Upper lobe of left lung (tissue), 6 donors: Measurements from ENCODE around the gene RPLP2. TPM values are rescaled to one million over a fixed set of nuclear protein-coding genes. Genes with fewer than 3 reads are reported as not detected.

Source experiments
- ATAC-seq, 2 donors: fragments of 200-7000 bp; cut with Tn5 transposase; one replicate each; pipeline ENCODE4 v1.9.1; 2022; ENCODE audit warnings: mild to moderate bottlenecking in 2 of 2, moderate library complexity in 2 of 2; ENCODE audit not compliant: low FRiP score in 2 of 2
- DNase-seq, 2 donors: peaks; one replicate each; pipeline ENCODE4 v3.0.0-alpha.2; 2019 to 2020
- H3K27ac ChIP-seq, 4 donors: fragments of 200-600 bp; sonication (generic); one replicate each; pipeline ENCODE4 v1.5.1; 2016 to 2019
- H3K27me3 ChIP-seq, 4 donors: fragments of 200-600 bp; sonication (generic); one replicate each; pipeline ENCODE4 v1.5.1; 2017 to 2019
- H3K36me3 ChIP-seq, 4 donors: fragments of 200-600 bp; sonication (generic); one replicate each; pipeline ENCODE4 v1.5.1; 2016 to 2019
- H3K4me1 ChIP-seq, 4 donors: fragments of 200-600 bp; sonication (generic); one replicate each; pipeline ENCODE4 v1.5.1; 2018 to 2019
- H3K4me3 ChIP-seq, 4 donors: fragments of 200-600 bp; sonication (generic); one replicate each; pipeline ENCODE4 v1.5.1; 2017 to 2019; ENCODE audit warnings: mild to moderate bottlenecking in 2 of 4, moderate library complexity in 1 of 4
- H3K9me3 ChIP-seq, 4 donors: fragments of 200-600 bp; sonication (generic); one replicate each; pipeline ENCODE4 v1.5.1; 2018 to 2019
- CTCF ChIP-seq, 6 experiments: fragments of 450-650 bp in 4 of 6; fragments of 200-600 bp in 2 of 6; sonication (generic) in 2 of 6; IDR thresholded peaks; one replicate each; pipeline ENCODE4 v1.5.1; 2016 to 2019; ENCODE audit warnings: antibody characterized with exemption in 6 of 6
- EP300 ChIP-seq, 4 donors: sonication (generic); formaldehyde crosslinking; IDR thresholded peaks; one replicate each; pipeline ENCODE4 v1.5.1; 2017; ENCODE audit warnings: antibody characterized with exemption in 4 of 4, control low read depth in 2 of 4
- POLR2A ChIP-seq, 4 donors: fragments of 450-650 bp; IDR thresholded peaks; one replicate each; pipeline ENCODE4 v1.5.1; 2016 to 2017; ENCODE audit warnings: antibody characterized with exemption in 4 of 4, mild to moderate bottlenecking in 2 of 4
- POLR2AphosphoS5 ChIP-seq, 2 donors: sonication (generic); formaldehyde crosslinking; IDR thresholded peaks; one replicate each; pipeline ENCODE4 v1.5.1; 2017; ENCODE audit warnings: antibody characterized with exemption in 2 of 2
- WGBS, 2 donors: methylation state at CpG; one replicate each; pipeline ENCODE4 v1.1.5; 2017 to 2018; 5-methylcytosine and 5-hydroxymethylcytosine counted together
- total RNA-seq, 6 donors: library from RNA; depleted of rRNA in 4 of 6; stranded (reverse); fragments of >200 nt in 4 of 6; gene quantifications; one replicate each; pipeline versions ENCODE4 v1.1.0 to v1.2.1, GENCODE V29; 2016 to 2021
- donor health status: DM: no; HTN: no; CAD: no; lungs with moderate emphysema.
- donor health status: DM: no; HTN: yes; CAD: no; lungs with severe emphysema.

RPLP2 gene
- total RNA-seq, 6 donors from 2014 or later: 451 to 1,926 (median 773) TPM

- TF ChIP-seq POLR2AphosphoS5 (IDR thresholded peaks at IDR 0.05) (no peak), POLR2A (IDR thresholded peaks at IDR 0.05) (no peak), CTCF (IDR thresholded peaks at IDR 0.05) (no peak), EP300 (IDR thresholded peaks at IDR 0.05) (no peak)
- Histone ChIP-seq H3K27ac (peak overlapping the region in 2 of 4 donors; percentile 88 to 91), H3K4me3 (peak overlapping the region in 2 of 4 donors; percentile 80 to 84), H3K27me3 (peaks cover 0 to 11% (median 5%) of the 10 kb centered on the region in 4 donors), H3K4me1 (peaks cover 26 to 54% (median 30%) of the 10 kb centered on the region in 4 donors), H3K9me3 (no peaks in the 10 kb centered on the region), H3K36me3 (peaks cover 3 to 32% (median 20%) of the 10 kb centered on the region in 4 donors)
- no peak for ATAC-seq
- peak in 1 of 2 donors; percentile 81 for DNase-seq
- 83 to 92% methylated on average over 7 to 30 of the region's 31 CpGs for WGBS, 2 donors
These were observed 15.6 kb upstream of the RPLP2 start for GRCh38 chr11:794013-794765.

GRCh38 chr11:794766-795633, 14.8 kb upstream of the RPLP2 start:
- DNase-seq: peak; percentile 71 to 86
- TF ChIP-seq POLR2A (IDR thresholded peaks at IDR 0.05): no peak
- ATAC-seq: no peak
- peaks cover 26 to 48% (median 29%) of the 10 kb centered on the region in 4 donors for H3K4me1 ChIP-seq
- peak overlapping the region; percentile 80 to 91 (median 88) for H3K27ac ChIP-seq
- WGBS, 2 donors: 51 to 64% methylated on average over 19 to 36 of the region's 38 CpGs
- peaks cover 3 to 32% (median 21%) of the 10 kb centered on the region in 4 donors for H3K36me3 ChIP-seq
- peak overlapping the region; percentile 56 to 84 (median 80) for H3K4me3 ChIP-seq
- H3K27me3 ChIP-seq: peaks cover 0 to 3% (median under 1%) of the 10 kb centered on the region in 4 donors
- no peaks in the 10 kb centered on the region for H3K9me3 ChIP-seq

- TF ChIP-seq POLR2AphosphoS5 (IDR thresholded peaks at IDR 0.05): peak; percentile 22 to 72
- no peak for TF ChIP-seq EP300 (IDR thresholded peaks at IDR 0.05)
- no peak for TF ChIP-seq CTCF (IDR thresholded peaks at IDR 0.05)
- peak in 1 of 4 donors; percentile 65 for TF ChIP-seq POLR2A (IDR thresholded peaks at IDR 0.05)
- Histone ChIP-seq H3K36me3 (peaks cover 3 to 36% (median 24%) of the 10 kb centered on the region in 4 donors), H3K4me3 (peak overlapping the region; percentile 56 to 84 (median 80)), H3K27me3 (no peaks in the 10 kb centered on the region), H3K27ac (peak overlapping the region; percentile 80 to 91 (median 88)), H3K9me3 (no peaks in the 10 kb centered on the region), H3K4me1 (peaks cover 26 to 46% (median 29%) of the 10 kb centered on the region in 4 donors)
- DNase-seq: peak; percentile 86 to 89
- 0 to 2% methylated on average over 5 to 15 of the region's 26 CpGs for WGBS, 2 donors
- ATAC-seq: peak; percentile 78 to 87
These were observed 13.9 kb upstream of the RPLP2 start for GRCh38 chr11:795634-796564.

GRCh38 chr11:796565-797295, 13.0 kb upstream of the RPLP2 start:
- H3K36me3 ChIP-seq: peaks cover 0 to 35% (median 20%) of the 10 kb centered on the region in 4 donors
- peak in 1 of 2 donors; percentile 59 for DNase-seq
- no peak for ATAC-seq
- peak overlapping the region; percentile 80 to 91 (median 88) for H3K27ac ChIP-seq
- no peaks in the 10 kb centered on the region for H3K9me3 ChIP-seq
- H3K27me3 ChIP-seq: no peaks in the 10 kb centered on the region
- H3K4me3 ChIP-seq: peak overlapping the region; percentile 78 to 84 (median 80)
- WGBS, 2 donors: 24 to 27% methylated on average over 5 to 9 of the region's 18 CpGs
- TF ChIP-seq POLR2A (IDR thresholded peaks at IDR 0.05) (no peak), EP300 (IDR thresholded peaks at IDR 0.05) (no peak), POLR2AphosphoS5 (IDR thresholded peaks at IDR 0.05) (no peak), CTCF (IDR thresholded peaks at IDR 0.05) (no peak)
- peaks cover 26 to 46% (median 29%) of the 10 kb centered on the region in 4 donors for H3K4me1 ChIP-seq
